Psoas muscle (tissue), 8 donors: Measurements from ENCODE around the gene S100A8. TPM values are rescaled to one million over a fixed set of nuclear protein-coding genes. Genes with fewer than 3 reads are reported as not detected.
"Not testable (repeated sequence)": the region's sequence is repeated elsewhere in the genome, so short reads cannot be mapped to it uniquely, and the experiment has no call there.

Source experiments
- ATAC-seq, 4 donors: fragments of 200-7000 bp; cut with Tn5 transposase; one replicate each; pipeline ENCODE4 v1.9.1; 2020; ENCODE audit warnings: moderate library complexity in 3 of 4, mild to moderate bottlenecking in 2 of 4
- DNase-seq, 2 donors: peaks; one replicate each; pipeline ENCODE4 v3.0.0-alpha.2; 2020
- H3K27ac ChIP-seq: fragments of 200-600 bp; one replicate; pipeline ENCODE4 v1.8.0; 2022
- H3K27me3 ChIP-seq, 3 donors: fragments of 200-600 bp in 1 of 3; one replicate each; pipeline versions ENCODE4 v1.6.1 to v1.8.0; 2013 to 2022; ENCODE audit warnings: low read length in 2 of 3, mild to moderate bottlenecking in 2 of 3, moderate library complexity in 1 of 3; ENCODE audit not compliant: insufficient read depth in 3 of 3
- H3K36me3 ChIP-seq, 2 donors: fragments of 200-600 bp in 1 of 2; one replicate each; pipeline versions ENCODE4 v1.6.1 to v1.8.0; 2013 to 2022; ENCODE audit warnings: low read depth in 1 of 2, mild to moderate bottlenecking in 1 of 2, moderate library complexity in 1 of 2; ENCODE audit not compliant: insufficient read depth in 1 of 2
- H3K4me1 ChIP-seq: fragments of 200-600 bp; one replicate; pipeline ENCODE4 v1.8.0; 2022
- H3K4me3 ChIP-seq: fragments of 200-600 bp; one replicate; pipeline ENCODE4 v1.8.0; 2022; ENCODE audit warnings: mild to moderate bottlenecking
- H3K9me3 ChIP-seq: fragments of 200-600 bp; one replicate; pipeline ENCODE4 v1.8.0; 2022
- WGBS, 3 donors: extraction: QIAGEN DNeasy Blood & Tissue Kit; methylation state at CpG; one replicate each; pipeline versions ENCODE4 v1.1.6 to v1.1.7; 2013; 5-methylcytosine and 5-hydroxymethylcytosine counted together
- intact Hi-C, 2 donors: fragments of 100-400 bp; cut with DNase I; formaldehyde crosslinking; loops; one replicate each; pipeline versions ENCODE4 v1.11.0 to v1.14.2; 2022
- polyA plus RNA-seq, 3 donors: library from polyadenylated mRNA; stranded (reverse); fragments of 200-250 nt; gene quantifications; one replicate each; pipeline ENCODE4 v1.2.3, GENCODE V29; 2013
- total RNA-seq, 4 donors: library from RNA; stranded (reverse); fragmentation: NEBNext Ultra II Directional in 2 of 4; extraction: Animal tissue kit (Norgen Biotek cat#: 25700) in 2 of 4; gene quantifications; one replicate each; pipeline versions ENCODE4 v1.2.1 to v1.2.4, GENCODE V29; 2021 to 2023
- TF ChIP-seq, protein P1 (sequence below): fragments of 200-600 bp; IDR thresholded peaks from one replicate; pipeline ENCODE4 v1.8.0; 2022; ENCODE audit warnings: antibody characterized with exemption
- donor health status: healthy with polysubstance abuse.
- donor health status: DM: no; HTN: no; CAD: no; lungs with moderate emphysema.
- donor health status: Bipolar disorder and iron deficiency.
- donor health status: healthy.
- donor health status: DM: yes; HTN: yes; CAD: no.
- donor health status: DM: no; HTN: no; CAD: no.
- donor health status: DM: no; HTN: no; CAD: no.
- donor health status: DM: yes; HTN: yes; CAD: no.

Gene S100A8
- total and polyA plus RNA-seq, 7 donors: 16.8 to 57.0 (median 30.6) TPM

DNA sequence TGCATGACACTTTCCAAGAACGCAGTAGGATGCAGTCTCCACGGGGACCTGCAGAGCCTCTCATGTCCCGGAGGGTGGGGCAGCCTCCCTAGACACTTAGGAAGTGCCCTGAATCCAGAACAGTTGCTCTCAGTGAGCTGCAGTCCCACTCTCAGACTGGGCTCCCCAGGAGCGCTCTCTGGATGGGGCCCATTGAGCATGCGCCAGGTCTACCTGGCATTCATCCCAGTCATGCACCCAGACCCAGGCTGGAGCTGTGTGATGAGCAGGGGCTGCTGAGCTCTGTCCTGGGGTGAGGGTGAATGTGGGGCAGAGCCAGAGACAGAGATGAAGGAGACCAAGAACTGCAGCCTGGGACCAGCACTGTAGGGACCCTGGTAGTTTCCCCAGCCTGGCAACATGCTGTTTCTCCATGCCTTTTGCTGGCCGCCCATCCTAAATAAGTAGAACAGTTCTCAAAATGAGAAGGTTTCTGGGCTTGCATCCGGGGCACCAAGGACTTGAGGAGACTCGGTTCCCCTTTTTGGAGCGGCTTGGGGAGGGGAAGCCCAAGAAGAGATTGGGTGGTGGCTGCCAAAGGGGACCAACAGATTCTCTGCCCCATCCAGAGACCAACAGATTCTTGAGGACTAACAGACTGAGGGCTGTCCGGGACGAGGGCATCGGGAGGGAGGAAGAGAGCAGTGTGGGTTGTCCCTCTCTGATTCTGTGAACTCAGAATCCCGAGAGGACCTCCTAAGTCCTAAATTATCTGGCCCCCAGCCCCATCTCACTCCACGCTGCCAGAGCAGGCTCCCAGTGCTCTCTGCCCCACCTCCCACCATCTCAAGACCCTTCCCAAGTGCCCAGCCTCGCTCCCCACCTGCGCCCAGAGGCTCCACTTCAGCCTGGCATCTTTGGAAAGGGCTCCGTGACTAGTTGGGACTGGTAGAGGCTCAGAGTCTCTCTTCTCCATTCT lies 41.2 kb downstream of the S100A8 start:
- intact Hi-C loops: loop anchor here in 1 of 2 donors (5.0 to 10.0 kb wide), 3 partner anchors 48 to 405 kb away; partner anchors contain the start of gene S100A2
- Histone ChIP-seq H3K9me3 (no peaks in the 10 kb centered on the region), H3K27ac (no peak overlapping the region), H3K4me3 (no peak overlapping the region), H3K36me3 (no peaks in the 10 kb centered on the region), H3K27me3 (peaks cover 0 to 34% (median 3%) of the 10 kb centered on the region in 3 donors), H3K4me1 (no peaks in the 10 kb centered on the region)
- ATAC-seq: no peak
- TF ChIP-seq, protein P1, sequence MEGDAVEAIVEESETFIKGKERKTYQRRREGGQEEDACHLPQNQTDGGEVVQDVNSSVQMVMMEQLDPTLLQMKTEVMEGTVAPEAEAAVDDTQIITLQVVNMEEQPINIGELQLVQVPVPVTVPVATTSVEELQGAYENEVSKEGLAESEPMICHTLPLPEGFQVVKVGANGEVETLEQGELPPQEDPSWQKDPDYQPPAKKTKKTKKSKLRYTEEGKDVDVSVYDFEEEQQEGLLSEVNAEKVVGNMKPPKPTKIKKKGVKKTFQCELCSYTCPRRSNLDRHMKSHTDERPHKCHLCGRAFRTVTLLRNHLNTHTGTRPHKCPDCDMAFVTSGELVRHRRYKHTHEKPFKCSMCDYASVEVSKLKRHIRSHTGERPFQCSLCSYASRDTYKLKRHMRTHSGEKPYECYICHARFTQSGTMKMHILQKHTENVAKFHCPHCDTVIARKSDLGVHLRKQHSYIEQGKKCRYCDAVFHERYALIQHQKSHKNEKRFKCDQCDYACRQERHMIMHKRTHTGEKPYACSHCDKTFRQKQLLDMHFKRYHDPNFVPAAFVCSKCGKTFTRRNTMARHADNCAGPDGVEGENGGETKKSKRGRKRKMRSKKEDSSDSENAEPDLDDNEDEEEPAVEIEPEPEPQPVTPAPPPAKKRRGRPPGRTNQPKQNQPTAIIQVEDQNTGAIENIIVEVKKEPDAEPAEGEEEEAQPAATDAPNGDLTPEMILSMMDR: no peak
- DNase-seq: no peak
- 49 to 58% (median 53%) methylated on average over 17 of the region's 17 CpGs for WGBS, 3 donors

DNA sequence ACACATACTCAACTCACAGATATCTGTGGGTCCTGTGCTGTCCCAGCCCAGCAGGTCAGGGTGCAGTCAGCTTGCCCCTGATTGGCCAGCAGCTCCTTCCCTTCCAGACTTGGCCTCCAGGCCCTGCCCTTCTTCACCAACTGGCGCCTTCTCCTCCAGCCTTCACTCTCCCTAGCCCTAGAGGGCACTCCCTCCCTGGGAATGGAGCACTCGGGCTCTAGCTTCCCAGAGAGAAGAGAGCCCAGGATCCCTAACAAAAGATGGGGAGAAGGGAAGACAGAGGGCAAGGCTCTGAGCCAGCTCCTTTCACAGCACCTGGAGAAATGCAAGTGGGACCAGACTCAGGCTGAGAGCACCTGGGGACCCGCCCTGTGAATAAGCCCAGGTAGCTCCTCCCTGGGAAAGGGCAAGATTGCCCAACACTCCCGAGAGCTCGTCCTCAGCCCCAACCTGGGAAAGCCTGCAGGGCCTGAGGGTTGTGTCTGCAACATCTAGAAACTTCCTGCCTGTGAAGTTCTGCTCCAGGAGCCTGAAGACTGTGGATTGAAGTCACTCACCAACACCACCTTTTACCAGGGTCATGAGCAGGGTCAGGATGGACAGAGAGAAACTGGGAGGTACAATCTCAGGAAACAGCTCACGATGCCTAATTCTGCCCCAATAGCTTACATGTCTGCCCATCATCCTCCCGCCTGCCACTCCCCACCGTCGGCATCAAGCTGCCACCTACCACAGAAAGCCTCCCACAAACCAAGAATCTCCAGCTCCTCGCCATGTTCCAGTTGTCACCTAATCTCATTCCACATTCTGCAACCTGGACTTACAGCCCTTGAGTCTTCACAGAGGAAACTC lies 42.1 kb downstream of the S100A8 start, which contains the start of gene PGLYRP4:
Gene PGLYRP4 (minus strand): TSS at position 331 of the 852 bp plus-strand sequence. CDS start 909 bp downstream, outside the sequence.
- Histone ChIP-seq H3K27ac (no peak within 1 kb of the TSS), H3K4me1 (no peaks in the 10 kb centered on the region), H3K4me3 (no peak within 1 kb of the TSS), H3K27me3 (peaks cover 0 to 34% (median 3%) of the 10 kb centered on the region in 3 donors), H3K9me3 (no peaks in the 10 kb centered on the region), H3K36me3 (no peaks in the 10 kb centered on the region)
- intact Hi-C loops: no loop called here
- 52 to 60% (median 55%) methylated on average over 9 to 10 of the region's 10 CpGs for WGBS, 3 donors
- TF ChIP-seq, protein P1: no peak
- no peak for ATAC-seq
- no peak for DNase-seq

DNA sequence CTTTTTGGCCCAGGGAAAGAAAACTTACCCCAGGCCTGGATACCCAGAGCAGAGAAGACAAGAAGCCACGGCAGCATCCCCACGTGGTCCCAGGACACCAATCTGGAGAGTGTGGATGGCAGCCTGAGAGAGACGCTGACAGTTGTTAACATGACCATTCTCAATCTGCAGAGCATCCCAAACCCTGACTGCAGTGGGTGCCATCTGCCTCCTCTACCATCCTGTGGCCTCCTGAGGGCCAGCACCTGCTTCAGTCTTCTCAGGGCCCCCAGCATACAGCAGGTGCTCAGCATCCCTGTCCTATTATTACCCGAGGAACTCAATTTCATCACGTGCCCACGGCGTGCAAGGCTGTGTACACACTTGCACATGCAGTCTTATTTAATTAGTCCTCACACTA lies 43.0 kb downstream of the S100A8 start:
- Histone ChIP-seq H3K4me1 (no peaks in the 10 kb centered on the region), H3K27me3 (peaks cover 0 to 35% (median 3%) of the 10 kb centered on the region in 3 donors), H3K4me3 (no peak overlapping the region), H3K36me3 (no peaks in the 10 kb centered on the region), H3K27ac (no peak overlapping the region), H3K9me3 (no peaks in the 10 kb centered on the region)
- WGBS, 3 donors: 52 to 63% (median 62%) methylated on average over 7 of the region's 7 CpGs
- no peak for ATAC-seq
- TF ChIP-seq, protein P1: no peak
- intact Hi-C loops: no loop called here
- no peak for DNase-seq

DNA sequence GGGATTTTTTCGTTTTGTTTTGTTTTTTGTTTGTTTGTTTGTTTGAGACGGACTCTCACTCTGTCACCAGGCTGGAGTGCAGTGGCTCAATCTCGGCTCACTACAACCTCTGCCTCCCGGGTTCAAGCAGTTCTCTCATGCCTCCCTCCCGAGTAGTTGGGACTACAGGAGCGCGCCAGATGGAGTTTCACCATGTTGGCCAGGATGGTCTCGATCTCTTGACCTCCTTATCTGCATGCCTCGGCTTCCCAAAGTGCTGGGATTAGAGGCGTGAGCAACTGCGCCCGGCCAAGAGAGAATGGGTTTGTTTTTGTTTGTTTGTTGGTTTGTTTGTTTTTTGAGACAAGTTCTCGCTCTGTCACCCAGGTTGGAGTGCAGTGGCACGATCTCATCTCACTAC lies 43.8 kb downstream of the S100A8 start:
- H3K27ac ChIP-seq, ATAC-seq, H3K9me3 ChIP-seq, DNase-seq, H3K4me3 ChIP-seq, intact Hi-C loops, H3K4me1 ChIP-seq, H3K36me3 ChIP-seq: not testable (repeated sequence)
- peaks cover 0 to 42% (median 3%) of the 10 kb centered on the region in 3 donors for H3K27me3 ChIP-seq
- WGBS, 3 donors: 64 to 73% (median 68%) methylated on average over 14 of the region's 14 CpGs
